ENCODE results near the gene TMEM63A. TPM values are rescaled to one million over a fixed set of nuclear protein-coding genes. Genes with fewer than 3 reads are reported as not detected.

Gene TMEM63A
- total and polyA plus RNA-seq, 10 of the 15 experiments (the other 5 are each of a cell fraction or from before 2014, with no cell fraction given), result 1.3 to 33.5 (median 15.2) TPM

GRCh38 chr1:225880222-225880588 lies 2.0 kb downstream of the TMEM63A start (continued):
- TF ChIP-seq E4F1 (IDR thresholded peaks at IDR 0.05; ENCODE audit: borderline replicate concordance, partially characterized antibody) (no peak), IRF3 (IDR thresholded peaks at IDR 0.05) (no peak), DPF2 (IDR thresholded peaks at IDR 0.05) (no peak), NFYA (IDR thresholded peaks at IDR 0.05; ENCODE audit: borderline replicate concordance, low read depth, low read length) (no peak), RCOR1 (conservative IDR thresholded peaks at IDR 0.05; ENCODE audit: low read depth, low read length) (no peak), ZNF274 (IDR thresholded peaks at IDR 0.05; ENCODE audit: insufficient read depth, insufficient read length) (no peak), MLLT1 (IDR thresholded peaks at IDR 0.05) (no peak), SIX5 (IDR thresholded peaks at IDR 0.05; ENCODE audit: low read depth, low read length, severe bottlenecking) (no peak), SMC3 (IDR thresholded peaks at IDR 0.05; ENCODE audit: borderline replicate concordance, low read length) (no peak)
